ENCODE data around the gene GNG12. TPM values are rescaled to one million over a fixed set of nuclear protein-coding genes. Genes with fewer than 3 reads are reported as not detected.

Gene GNG12
- total RNA-seq, 1 donor = 455 TPM

GRCh38 chr1:67764633-67765032 is 68.6 kb downstream of the GNG12 start:
- no peak overlapping the region for H3K4me3 ChIP-seq (ENCODE audit: low read depth, low read length)
- DNase-seq (ENCODE audit: low read depth) = peak; percentile 35
- no peak for TF ChIP-seq CTCF (IDR thresholded peaks at IDR 0.05; ENCODE audit: insufficient read depth, low read length)

DNA sequence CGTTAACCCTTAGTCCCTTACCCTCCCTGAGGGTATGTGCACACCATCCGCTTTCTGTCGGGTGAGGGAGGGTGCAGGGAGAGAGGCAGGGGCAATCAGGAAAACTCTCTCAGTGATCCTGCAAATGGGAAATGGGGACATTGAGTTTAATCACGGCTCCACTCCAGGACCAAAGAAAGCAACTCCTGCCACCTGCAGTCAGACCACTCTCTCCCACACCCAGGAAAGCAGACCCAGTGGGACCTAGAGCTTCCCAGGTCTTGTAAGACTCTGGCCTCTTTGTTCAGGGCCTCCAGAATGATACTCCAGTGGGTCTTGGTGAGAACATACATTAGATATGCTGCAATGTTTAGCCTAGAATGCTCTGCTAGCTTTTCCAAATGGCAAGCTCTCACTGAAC is 71.5 kb downstream of the GNG12 start:
- DNase-seq (ENCODE audit: low read depth) = no peak
- TF ChIP-seq CTCF (IDR thresholded peaks at IDR 0.05; ENCODE audit: insufficient read depth, low read length) = no peak
- H3K4me3 ChIP-seq (ENCODE audit: low read depth, low read length) = no peak overlapping the region

DNA sequence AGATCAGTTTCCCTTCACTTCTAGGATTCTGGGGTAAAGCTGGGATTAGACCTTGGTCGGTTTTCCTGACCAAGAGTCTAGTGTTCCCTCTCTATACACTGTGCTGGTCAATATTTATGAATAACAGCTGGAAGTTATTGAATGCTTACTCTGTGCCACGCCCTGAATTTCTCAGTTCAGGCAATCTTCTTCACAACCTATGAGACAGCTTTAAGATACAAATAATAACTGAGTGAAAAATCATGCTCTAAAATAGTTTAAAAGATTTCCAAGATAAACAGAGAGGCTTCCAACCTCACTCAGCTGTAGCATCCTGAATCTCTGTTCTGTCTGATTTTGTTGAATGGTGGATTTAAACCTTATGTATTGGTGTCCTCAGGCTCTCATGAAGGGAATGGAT is 72.2 kb downstream of the GNG12 start:
- TF ChIP-seq CTCF (IDR thresholded peaks at IDR 0.05; ENCODE audit: insufficient read depth, low read length) = no peak
- no peak for DNase-seq (ENCODE audit: low read depth)
- H3K4me3 ChIP-seq (ENCODE audit: low read depth, low read length) = no peak overlapping the region

GRCh38 chr1:67760030-67760821 is 73.0 kb downstream of the GNG12 start:
- peak; percentile 80 for TF ChIP-seq CTCF (IDR thresholded peaks at IDR 0.05; ENCODE audit: insufficient read depth, low read length)
- DNase-seq (ENCODE audit: low read depth) = peak; percentile 87
- H3K4me3 ChIP-seq (ENCODE audit: low read depth, low read length) = no peak overlapping the region

GRCh38 chr1:67759692-67760029 is 73.6 kb downstream of the GNG12 start:
- DNase-seq (ENCODE audit: low read depth) = no peak
- no peak for TF ChIP-seq CTCF (IDR thresholded peaks at IDR 0.05; ENCODE audit: insufficient read depth, low read length)
- no peak overlapping the region for H3K4me3 ChIP-seq (ENCODE audit: low read depth, low read length)

DNA sequence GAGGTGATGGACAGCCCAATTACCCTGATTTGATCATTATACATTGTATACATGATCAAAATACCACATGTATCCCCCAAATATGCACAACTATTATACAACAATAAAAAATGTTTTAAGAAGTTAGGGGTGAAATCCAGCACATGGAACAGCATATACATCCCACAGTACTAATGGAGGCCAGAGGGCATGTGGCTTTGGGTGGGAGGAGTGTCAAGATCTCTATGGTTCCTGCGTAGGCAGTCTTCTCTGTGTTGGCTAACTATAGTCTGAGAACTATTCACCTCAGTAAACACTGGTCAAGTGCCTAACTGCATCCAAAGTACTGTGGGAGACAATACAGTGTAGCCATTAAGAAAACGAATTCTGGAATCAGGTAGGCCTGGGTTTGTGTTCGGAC is 74.2 kb downstream of the GNG12 start:
- DNase-seq (ENCODE audit: low read depth) = no peak
- no peak for TF ChIP-seq CTCF (IDR thresholded peaks at IDR 0.05; ENCODE audit: insufficient read depth, low read length)
- no peak overlapping the region for H3K4me3 ChIP-seq (ENCODE audit: low read depth, low read length)

DNA sequence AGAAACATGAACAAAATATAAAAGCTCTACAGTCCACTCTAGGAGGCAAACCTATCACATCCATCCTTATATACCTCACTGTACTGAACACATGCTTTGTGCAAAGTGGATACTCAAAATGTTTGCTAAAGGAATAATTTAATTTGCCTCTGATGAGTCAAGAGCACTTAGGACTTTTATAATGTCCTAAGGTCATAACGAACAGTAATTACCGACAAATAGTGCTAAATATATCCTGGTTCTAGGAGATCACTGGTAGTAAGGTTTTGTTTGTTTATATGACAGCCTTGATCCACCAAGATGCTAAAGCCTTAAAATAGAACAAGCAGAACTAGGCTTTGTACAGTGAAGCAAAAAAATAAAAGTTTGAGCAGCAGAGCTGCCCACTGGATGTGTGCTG is 77.6 kb downstream of the GNG12 start:
- no peak for DNase-seq (ENCODE audit: low read depth)
- no peak for TF ChIP-seq CTCF (IDR thresholded peaks at IDR 0.05; ENCODE audit: insufficient read depth, low read length)
- H3K4me3 ChIP-seq (ENCODE audit: low read depth, low read length) = no peak overlapping the region

Measured in fibroblast of the aortic adventitia (primary cell).